Activated naive CD8-positive, alpha-beta T cell treated with anti-CD3 and anti-CD28 coated beads, Interleukin-2, amount 10 ng/mL, durations not matched to agents 7 days and 5 days (primary cell): Measurements from ENCODE around the gene RNU2-63P. TPM values are rescaled to one million over a fixed set of nuclear protein-coding genes. Genes with fewer than 3 reads are reported as not detected.
"Not testable (repeated sequence)": the region's sequence is repeated elsewhere in the genome, so short reads cannot be mapped to it uniquely, and the experiment has no call there.

ENCODE experiments used
- ATAC-seq: fragments of 150-1000 bp; cut with Tn5 transposase; one replicate; pipeline ENCODE4 v1.10.0; 2021; ENCODE audit warnings: low read depth, moderate library complexity
- POLR2A ChIA-PET: fragments of 350-600 bp; sonication (Branson Sonifier 250); formaldehyde crosslinking; loops from one replicate; lab custom pipeline; 2021; ENCODE audit warnings: antibody characterized with exemption; lab: Charles Lee
- DNase-seq: peaks from one replicate; pipeline ENCODE4 v3.0.0; 2021
- H3K27ac Mint-ChIP-seq: one replicate; pipeline ENCODE4 v1.8.0; 2022; ENCODE audit warnings: mild to moderate bottlenecking, mixed read lengths
- H3K27me3 Mint-ChIP-seq: one replicate; pipeline ENCODE4 v1.8.0; 2022; ENCODE audit warnings: mild to moderate bottlenecking, moderate library complexity, mixed read lengths
- H3K36me3 Mint-ChIP-seq: one replicate; pipeline ENCODE4 v1.8.0; 2021; ENCODE audit warnings: mild to moderate bottlenecking, mixed read lengths
- H3K4me1 Mint-ChIP-seq: one replicate; pipeline ENCODE4 v1.8.0; 2021; ENCODE audit warnings: mixed read lengths
- H3K4me3 Mint-ChIP-seq: one replicate; pipeline ENCODE4 v1.8.0; 2022; ENCODE audit warnings: mild to moderate bottlenecking, moderate library complexity, mixed read lengths
- H3K9me3 Mint-ChIP-seq: one replicate; pipeline ENCODE4 v1.8.0; 2021; ENCODE audit warnings: mixed read lengths
- total RNA-seq, 2 experiments: library from RNA; stranded (reverse); gene quantifications; one replicate each; pipeline ENCODE4 v1.2.3, GENCODE V29; 2021

RNU2-63P gene
- total RNA-seq, 2 experiments from 2014 or later, result 21.5 to 24.3 TPM

DNA sequence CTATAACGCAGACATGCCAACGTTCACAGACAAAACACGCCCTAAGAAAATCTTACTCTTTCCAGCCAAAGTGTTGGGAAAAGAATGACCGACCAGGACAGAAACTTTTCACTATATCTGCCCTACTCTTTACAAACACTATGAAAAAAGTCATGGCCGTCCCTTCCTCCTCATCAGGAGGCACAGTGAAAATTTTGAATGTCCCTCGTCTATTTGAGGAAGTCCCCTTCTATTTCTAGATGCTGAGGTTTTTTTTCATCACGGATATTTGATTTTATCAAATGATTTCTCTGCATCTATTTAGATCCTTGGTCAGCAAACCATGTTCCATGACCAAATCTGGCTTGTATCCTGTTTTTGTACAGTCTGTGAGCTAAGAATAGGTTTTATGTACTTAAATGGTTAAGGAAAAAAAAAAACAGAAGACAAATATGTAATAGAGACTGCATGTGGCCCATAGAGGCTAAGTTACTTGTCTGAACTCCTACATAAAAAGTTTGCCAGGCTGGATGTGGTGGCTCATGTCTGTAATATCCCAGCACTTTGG, 22.0 kb downstream of the RNU2-63P start:
- H3K27ac Mint-ChIP-seq, DNase-seq, H3K4me1 Mint-ChIP-seq: not testable (repeated sequence)

GRCh38 chr2:87992569-87992968, 23.8 kb downstream of the RNU2-63P start:
- POLR2A ChIA-PET, ATAC-seq, H3K4me1 Mint-ChIP-seq, DNase-seq, H3K4me3 Mint-ChIP-seq, H3K9me3 Mint-ChIP-seq, H3K27me3 Mint-ChIP-seq, H3K27ac Mint-ChIP-seq, H3K36me3 Mint-ChIP-seq: not testable (repeated sequence)

More for the DNA sequence above, 22.0 kb downstream of the RNU2-63P start:
- ATAC-seq, POLR2A ChIA-PET, H3K9me3 Mint-ChIP-seq, H3K4me3 Mint-ChIP-seq, H3K36me3 Mint-ChIP-seq, H3K27me3 Mint-ChIP-seq: not testable (repeated sequence)

DNA sequence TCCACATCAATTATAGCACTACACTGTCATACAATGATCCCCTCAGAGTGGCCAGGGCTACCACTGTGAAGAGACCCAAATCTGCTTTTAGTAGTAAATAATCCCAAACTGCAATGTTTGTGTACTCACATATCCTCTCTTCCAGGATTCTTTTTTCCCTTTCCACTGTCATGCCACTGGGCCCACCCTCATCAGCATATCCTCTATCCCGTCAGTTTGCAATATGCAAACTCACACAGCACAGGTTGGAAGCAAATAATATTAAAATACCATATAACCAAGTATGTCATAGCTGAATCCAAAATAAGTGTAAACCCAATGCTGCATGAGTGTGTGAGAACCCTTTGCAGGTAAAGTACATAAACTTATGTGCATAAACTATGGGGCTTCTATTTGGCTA, 28.9 kb downstream of the RNU2-63P start:
- POLR2A ChIA-PET, H3K4me3 Mint-ChIP-seq: not testable (repeated sequence)

DNA sequence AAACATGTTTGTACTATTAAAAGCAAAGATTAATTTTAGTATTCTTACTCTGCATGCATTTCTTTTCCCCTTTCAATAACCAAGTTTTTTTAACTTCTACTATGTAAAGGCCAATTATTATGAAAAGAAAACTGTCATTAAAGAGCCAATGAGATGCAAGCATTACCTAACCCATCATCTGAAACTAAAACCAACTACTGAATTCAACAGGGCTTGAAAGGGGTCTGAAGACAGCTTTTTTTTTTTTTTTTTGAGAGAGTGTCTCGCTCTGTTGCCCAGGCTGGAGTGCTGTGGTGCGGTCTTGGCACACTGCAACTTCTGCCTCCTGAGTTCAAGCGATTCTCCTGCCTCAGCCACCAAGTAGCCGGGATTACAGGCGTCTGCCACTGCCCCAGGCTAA, 30.4 kb downstream of the RNU2-63P start:
- not testable (repeated sequence) for H3K36me3 Mint-ChIP-seq, H3K4me1 Mint-ChIP-seq, H3K4me3 Mint-ChIP-seq

More for the DNA sequence above, 28.9 kb downstream of the RNU2-63P start:
- not testable (repeated sequence) for H3K27me3 Mint-ChIP-seq, ATAC-seq, DNase-seq, H3K36me3 Mint-ChIP-seq, H3K27ac Mint-ChIP-seq, H3K9me3 Mint-ChIP-seq, H3K4me1 Mint-ChIP-seq

DNA sequence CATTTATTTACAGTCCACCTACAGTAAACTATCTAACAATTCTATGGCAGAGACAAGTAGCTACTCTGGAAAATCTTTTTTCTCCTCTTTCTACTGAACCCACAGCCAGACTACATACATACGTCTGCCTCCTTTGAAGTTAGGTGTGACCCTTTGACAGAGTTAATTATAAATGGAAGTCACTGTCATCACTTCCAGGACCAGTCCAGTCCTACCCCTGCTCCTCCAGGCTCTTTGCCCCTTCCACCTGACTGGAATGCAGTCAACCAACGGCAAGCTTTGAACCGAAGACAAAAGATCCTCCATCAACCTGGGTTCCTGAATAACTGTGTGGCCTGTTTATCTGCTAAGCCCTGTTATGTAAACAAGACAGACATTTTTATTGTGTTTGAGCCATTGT, 35.2 kb downstream of the RNU2-63P start:
- H3K27ac Mint-ChIP-seq, H3K36me3 Mint-ChIP-seq, H3K4me1 Mint-ChIP-seq, DNase-seq, H3K27me3 Mint-ChIP-seq, H3K9me3 Mint-ChIP-seq, ATAC-seq, H3K4me3 Mint-ChIP-seq, POLR2A ChIA-PET: not testable (repeated sequence)

More for the DNA sequence above, 30.4 kb downstream of the RNU2-63P start:
- H3K27ac Mint-ChIP-seq, H3K9me3 Mint-ChIP-seq, ATAC-seq, DNase-seq, POLR2A ChIA-PET, H3K27me3 Mint-ChIP-seq: not testable (repeated sequence)

GRCh38 chr2:87972385-87972784, 44.0 kb downstream of the RNU2-63P start:
- H3K9me3 Mint-ChIP-seq, ATAC-seq, H3K27ac Mint-ChIP-seq, DNase-seq, H3K4me3 Mint-ChIP-seq, H3K36me3 Mint-ChIP-seq, POLR2A ChIA-PET, H3K4me1 Mint-ChIP-seq, H3K27me3 Mint-ChIP-seq: not testable (repeated sequence)

Other genes with a start within 250 kb of the RNU2-63P start
- gene RGPD2, start 190.8 kb downstream of the RNU2-63P start, total RNA-seq, result 1 to 10 TPM; 4.0 to 7.9 TPM
- 10 to 100 TPM; 21.0 to 21.6 TPM for gene KRCC1, start 39.2 kb upstream of the RNU2-63P start, total RNA-seq
- gene SMYD1, start 51.3 kb upstream of the RNU2-63P start, total RNA-seq, result not detected
- not detected for gene FABP1, start 111.5 kb upstream of the RNU2-63P start, total RNA-seq
- 1 to 10 TPM; 1.3 TPM for gene THNSL2, start 153.8 kb upstream of the RNU2-63P start, total RNA-seq